ENCODE measurements around the gene CFAP221.

Gene CFAP221

DNA sequence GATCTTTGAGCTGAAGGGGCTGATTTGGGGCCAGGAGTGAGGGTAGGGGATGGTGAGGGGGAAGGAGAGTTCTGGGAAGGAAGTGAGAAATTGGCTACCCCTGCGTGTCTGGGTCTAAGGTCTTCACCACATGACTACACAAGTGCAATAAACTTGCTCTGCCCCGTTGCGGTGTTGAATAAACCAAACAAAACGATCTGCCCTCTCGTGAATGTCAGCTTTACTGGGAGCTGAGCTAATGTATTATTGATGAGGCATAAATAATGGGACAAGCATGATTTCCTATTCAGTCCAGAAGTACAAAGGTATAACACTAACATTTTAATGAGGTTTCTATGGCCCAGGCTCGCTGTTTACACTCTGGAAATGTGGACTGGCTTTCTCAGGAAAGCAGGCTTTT, 8.0 kb upstream of the CFAP221 start:
- in situ Hi-C loops (cut with MboI; ENCODE audit: low sequenced_read_pairs), result no loop called here

DNA sequence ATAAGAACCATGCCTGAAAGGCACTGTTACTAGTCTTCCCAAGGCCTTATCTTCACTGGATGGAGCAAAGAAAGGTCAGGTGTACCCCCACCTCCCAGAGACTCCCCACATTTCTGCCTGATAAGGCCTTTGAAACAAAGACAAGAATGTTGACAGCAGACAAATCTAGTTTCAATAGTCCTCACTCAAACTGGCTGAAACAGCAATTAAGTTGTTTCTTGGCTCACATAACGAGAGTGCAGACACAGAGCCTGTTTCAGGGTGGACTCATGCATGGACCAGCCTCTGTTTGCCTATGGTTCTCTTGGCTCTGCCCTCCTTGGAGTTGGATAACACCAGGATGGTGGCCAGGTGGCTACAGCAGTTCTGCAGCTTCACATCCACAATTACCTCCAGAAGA, 7.5 kb upstream of the CFAP221 start:
- in situ Hi-C loops (cut with MboI; ENCODE audit: low sequenced_read_pairs), result no loop called here

DNA sequence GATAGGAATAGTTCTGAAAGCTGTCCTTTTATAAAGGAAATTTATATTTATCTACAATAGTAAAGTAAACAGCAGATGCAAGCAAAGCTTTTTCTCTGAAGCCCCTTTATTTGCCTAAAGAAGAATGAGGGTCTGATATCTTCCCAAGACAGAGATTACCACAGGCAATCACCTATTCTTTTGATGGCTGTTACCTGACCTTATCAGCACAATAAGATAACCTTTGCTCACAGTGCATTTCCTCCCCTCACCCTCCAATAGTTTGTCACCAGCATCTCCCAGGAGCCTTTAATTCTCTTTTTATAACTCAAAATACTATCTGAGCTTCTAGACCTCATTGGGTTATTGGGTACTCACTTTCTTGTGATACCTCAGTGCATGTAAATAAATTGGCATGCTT, 6.5 kb upstream of the CFAP221 start:
- in situ Hi-C loops (cut with MboI; ENCODE audit: low sequenced_read_pairs), result no loop called here

DNA sequence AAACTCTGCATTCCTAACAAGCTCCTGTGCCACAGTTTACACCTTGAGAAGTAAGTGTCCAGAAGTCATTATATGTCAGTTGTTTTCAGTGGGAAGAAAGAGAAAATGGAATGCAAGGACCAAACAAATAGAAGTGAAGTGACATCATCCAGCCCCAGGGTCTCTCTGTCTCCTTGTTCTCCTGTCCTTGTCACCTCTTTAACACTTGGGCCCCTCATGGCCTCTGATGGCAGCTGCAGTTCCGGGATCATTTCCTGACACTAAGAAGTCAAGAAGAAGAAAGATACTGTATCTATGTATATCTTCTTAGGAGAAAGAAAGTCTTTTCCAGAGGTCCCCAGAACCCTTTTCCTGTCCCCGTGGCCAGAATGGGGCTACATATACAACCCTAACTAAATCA, 2.8 kb upstream of the CFAP221 start:
- in situ Hi-C loops (cut with MboI; ENCODE audit: low sequenced_read_pairs), result no loop called here

DNA sequence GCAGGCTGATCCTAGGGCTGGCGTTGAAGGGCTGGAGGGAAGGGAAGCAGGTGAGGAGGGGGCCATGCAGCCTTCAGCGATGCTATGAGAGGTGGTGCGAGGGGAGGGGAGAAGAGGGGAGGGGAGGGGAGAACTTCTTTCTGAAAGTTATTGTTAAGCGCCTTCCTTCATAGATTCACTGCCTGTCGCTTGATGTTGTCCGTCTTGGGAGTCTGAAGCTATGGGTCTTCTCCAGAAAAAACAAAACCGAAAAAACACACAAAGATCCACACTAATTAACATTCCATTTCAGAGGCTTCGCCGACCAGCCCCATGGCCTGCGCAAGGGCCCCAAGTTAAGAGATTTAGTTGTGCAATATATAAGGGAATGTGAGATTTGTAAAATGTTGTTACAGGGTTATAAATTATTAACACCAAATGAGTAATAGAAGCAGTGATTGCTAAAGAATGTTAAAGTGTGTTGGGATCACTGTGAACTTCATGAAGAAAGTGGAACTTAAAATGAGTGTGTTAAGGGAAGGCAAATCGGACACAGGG, 758 bp downstream of the CFAP221 start:
- in situ Hi-C loops (cut with MboI; ENCODE audit: low sequenced_read_pairs), result no loop called here

DNA sequence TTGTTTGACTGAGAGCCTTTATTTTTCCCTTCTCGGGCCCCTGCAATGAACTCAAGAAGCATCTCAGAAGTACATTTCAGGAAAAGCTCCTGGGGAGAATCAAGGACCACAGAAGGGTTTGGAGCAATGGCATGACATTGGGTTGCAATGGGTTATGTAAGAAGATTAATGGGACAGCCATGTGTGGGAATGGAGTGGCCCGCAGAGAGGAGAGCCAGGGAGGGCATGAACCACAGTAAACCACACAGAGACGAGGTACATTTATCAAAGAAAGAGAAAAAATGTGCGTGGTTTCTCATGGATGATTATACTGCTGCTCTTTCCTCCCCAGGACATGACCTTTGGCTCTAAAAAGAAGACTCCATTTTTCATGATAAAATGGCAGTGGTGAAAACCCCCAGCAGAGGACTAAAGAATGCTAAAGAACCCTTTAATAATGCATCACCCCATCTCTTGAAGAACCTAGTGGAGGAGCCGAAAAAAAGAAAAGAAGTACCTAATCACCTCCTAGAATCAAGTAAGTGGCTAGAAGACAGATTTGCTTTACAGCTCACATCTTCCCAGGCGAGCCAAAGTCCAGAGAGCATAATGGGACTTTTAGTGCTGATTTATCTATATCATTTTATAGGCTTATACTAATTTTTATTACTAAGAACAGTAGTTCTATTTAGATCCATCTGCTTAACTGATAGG, 1.7 kb downstream of the CFAP221 start:
- in situ Hi-C loops (cut with MboI; ENCODE audit: low sequenced_read_pairs), result no loop called here

DNA sequence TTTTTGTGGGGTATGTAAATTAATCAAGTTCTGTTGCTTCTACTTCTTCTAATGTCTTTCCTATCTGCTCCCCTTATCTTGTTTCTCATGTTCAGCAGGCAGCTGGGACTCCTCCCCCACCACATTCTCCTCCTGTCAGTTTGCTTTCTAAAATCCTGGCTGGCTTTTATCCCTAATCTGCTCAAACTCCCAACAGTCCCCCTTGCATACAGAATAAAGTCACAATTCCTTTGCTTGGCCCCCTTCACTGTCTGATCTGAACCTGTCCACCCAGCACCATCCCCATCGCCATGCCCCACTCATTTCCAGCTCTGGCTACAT, 2.2 kb downstream of the CFAP221 start:
- in situ Hi-C loops (cut with MboI; ENCODE audit: low sequenced_read_pairs), result no loop called here

DNA sequence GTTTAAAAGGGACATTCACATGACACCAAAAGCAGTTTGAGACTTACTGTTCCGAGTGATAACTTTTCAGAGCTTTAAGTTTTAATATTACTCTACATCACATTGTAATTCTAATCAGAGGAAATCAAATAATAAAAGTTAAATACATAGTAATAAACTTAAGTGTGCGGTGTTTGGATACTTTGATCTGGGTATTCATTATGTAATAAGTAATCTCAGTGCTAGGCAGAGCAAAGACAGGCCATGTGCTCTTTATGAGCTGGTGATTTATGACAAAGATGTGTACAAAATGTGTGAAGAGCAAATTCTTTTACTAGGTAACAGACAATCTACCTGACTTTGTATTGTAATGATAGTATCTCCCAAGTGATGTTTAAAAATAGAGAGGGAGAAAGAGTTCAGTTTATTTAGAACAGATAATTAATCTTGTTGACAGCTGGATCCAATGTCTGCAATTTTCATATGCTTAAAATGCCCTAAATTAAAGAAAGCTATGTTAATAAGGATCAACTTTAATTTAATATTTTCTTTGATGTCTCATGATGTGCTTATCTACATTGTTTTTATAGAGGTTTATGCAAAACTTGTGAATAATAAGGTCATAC, 4.4 kb downstream of the CFAP221 start:
- in situ Hi-C loops (cut with MboI; ENCODE audit: low sequenced_read_pairs), result no loop called here

DNA sequence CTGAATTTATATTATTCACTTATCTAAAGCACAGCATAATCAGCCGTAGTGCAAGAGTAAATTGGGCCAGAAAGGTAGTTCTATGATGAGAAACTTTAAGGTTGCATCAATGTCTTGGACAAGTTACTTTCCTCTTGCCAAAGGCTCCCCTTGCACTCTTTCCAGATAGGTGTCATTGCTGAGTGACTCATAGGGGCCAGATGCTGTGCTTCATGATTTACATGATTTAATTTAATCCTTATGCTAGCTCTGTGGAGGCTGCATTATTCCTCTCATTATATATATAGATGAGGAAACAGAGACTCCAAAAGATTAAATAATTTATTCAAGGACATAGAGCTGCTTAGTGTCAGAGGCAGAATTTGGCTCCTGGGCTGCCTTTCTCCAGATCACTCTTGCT, 5.0 kb downstream of the CFAP221 start:
- in situ Hi-C loops (cut with MboI; ENCODE audit: low sequenced_read_pairs), result no loop called here

DNA sequence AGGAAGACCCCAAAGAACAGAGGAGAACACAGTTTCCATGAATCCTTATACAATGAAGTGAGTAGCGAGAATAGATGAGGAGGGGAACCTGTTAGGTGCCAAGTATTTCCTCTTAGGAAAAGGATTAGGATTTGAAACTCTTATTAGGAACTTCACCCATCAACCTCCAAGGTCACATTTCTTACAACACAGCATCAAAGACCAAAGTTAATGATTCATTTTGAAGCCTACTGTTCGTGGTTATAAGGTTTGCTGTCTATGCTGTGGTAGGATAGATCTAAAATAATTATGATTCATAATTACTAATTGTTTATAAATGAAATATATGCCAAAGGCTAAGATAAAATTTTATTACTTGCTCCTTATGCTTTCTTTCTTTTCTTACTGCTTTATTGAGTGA, 6.1 kb downstream of the CFAP221 start:
- in situ Hi-C loops (cut with MboI; ENCODE audit: low sequenced_read_pairs), result no loop called here

DNA sequence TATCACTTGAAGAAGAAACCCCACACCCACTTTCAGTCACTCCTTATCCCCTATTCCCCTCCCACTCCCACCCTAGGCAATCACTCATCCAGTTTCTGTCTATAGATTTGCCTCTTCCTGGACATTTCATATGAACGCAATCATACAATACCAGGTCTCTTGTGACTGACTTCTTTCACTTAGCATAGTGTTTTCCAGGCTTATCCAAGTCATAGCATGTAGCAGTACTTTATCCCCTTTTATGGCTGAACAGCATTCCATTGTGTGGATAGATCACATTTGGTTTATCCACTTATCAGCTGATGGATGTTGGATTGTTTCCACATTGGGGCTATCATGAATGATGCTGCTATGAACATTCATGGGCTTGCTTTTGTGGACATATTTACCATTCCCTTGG, 6.6 kb downstream of the CFAP221 start:
- in situ Hi-C loops (cut with MboI; ENCODE audit: low sequenced_read_pairs), result no loop called here

DNA sequence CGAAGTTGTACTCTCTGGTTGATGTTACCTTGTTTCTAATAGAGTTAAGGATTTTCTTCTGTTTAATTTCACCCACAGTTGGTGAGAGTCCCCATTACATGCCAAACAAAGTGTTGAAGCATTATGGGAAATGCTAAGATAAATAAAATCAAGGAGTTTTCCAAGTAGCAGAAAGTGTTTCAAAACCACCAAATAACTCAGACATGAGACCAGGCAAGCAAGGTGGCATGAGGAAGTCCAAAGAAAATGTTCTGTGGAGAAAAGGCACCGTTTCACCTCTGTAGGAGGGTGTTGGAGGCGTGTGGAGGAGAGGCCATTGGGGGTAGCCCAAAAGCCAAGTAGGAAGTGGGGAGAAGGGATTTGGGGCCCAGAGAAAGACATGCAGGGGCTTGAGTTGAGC, 8.7 kb downstream of the CFAP221 start:
- in situ Hi-C loops (cut with MboI; ENCODE audit: low sequenced_read_pairs), result no loop called here

DNA sequence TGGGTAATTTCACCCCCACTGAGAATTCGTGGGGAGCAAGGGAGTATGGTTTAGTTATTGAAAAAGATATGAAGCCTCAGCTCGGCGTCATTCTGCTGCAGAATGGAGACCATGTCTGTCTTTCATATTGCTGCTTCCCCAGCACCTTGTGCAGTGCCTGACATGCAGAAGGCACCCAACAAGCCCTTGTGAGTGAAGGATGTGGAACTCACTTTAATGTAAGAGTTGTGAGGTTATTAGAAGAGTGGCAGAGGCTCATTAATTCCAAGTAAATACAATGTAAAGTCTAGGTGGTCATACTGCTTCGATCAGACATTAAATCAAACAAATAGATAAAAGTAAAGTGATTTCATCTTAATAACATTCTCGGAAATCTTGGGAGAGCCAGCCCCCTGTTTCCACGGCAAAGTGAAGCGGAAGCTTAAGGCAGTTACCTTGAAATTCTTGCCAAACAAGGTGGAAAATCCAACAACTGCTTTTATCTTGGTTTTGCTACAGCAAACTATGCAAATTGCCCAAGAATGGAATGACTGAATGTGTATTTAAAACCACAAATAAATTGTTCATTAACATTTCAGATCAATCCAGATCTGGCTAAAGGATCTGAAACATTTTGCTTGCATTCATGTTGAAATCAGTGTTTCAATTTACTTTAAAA, 9.6 kb downstream of the CFAP221 start:
- in situ Hi-C loops (cut with MboI; ENCODE audit: low sequenced_read_pairs), result no loop called here

DNA sequence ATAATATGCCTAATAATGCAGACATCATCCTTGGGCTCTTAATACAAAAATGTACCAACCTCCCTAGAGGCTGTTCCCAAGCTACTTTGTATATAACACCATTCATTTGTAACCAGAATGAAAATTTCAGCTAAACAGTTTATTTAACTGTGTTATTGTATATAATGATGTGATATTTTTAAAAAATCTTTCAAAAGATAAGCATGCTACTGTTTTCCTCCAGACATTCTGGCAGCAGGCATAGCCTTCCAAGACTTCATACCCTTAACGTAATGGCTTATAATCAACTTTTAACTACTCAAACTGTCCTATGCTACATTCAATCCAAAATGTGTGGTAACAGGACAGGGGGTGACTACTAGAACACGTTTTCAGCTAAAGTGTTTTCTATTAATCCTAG, 21.2 kb downstream of the CFAP221 start:
- in situ Hi-C loops (cut with MboI; ENCODE audit: low sequenced_read_pairs), result no loop called here

DNA sequence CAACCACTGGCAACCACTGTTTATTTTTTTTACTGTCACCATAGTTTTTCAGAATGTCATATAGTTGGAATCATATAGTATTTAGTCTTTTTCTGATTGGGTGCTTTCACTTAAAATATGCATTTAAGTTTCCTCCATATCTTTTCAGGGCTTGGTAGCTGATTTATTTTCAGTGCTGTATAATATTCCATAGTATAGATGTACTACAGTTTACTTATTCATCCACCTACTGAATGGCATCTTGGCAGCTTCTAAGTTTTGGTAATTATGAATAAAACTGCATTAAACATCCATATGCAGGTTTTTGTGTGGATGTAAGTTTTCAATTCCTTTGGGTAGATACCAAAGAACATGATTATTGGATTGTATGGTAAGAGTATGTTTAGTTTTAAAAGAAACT, 23.0 kb downstream of the CFAP221 start:
- in situ Hi-C loops (cut with MboI; ENCODE audit: low sequenced_read_pairs), result no loop called here

DNA sequence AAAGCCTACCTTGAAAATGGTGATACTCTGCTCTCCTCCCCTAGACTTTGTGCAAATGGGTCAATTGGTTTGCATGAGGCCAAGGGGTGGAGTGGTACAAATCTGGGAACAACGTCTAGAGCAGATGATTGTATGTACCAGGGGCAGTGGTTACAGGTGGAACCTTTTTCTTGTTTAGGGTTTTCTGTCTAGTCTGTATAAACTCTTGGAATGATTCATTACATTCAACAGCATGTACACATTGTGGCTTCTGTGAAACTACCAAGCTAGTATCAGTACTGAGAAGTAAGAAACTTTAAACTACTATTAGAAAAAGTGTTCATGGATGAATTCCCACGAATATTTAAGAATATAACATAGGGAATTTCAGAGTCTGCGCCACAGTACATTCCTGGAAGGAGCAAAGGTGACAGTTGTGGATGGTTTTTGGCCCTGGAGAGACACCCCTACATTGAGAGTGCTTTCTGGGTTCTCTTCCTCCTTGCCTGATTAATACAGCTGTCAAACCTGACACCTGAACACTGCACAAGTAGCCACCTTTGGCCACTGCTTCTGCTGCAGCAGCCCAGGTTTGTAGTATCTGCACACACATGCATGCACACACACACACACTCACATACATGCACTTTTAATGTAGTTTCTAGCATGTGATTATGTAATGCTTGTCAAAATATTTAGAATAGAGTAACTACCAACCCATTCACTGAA, 30.0 kb downstream of the CFAP221 start:
- in situ Hi-C loops (cut with MboI; ENCODE audit: low sequenced_read_pairs), result no loop called here

DNA sequence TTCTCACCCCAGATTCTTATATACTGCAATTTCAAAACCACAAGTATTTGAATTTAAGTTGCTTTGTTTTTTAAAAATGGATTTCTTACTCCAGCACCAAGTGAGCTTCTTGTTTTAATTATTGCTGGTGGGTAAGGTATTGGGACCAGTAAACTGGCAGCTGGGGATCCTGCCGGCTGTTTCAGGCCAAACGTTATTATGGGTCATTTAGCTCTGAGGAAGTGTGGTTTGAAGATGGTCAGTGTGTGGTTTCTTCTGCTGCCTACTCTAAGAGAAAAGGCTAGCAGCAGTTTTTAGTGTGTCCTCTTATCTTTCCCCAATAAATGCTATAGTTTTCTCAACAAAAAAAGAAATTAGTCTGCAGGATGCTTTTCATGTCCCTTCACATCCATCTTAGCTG, 30.6 kb downstream of the CFAP221 start:
- in situ Hi-C loops (cut with MboI; ENCODE audit: low sequenced_read_pairs), result no loop called here

DNA sequence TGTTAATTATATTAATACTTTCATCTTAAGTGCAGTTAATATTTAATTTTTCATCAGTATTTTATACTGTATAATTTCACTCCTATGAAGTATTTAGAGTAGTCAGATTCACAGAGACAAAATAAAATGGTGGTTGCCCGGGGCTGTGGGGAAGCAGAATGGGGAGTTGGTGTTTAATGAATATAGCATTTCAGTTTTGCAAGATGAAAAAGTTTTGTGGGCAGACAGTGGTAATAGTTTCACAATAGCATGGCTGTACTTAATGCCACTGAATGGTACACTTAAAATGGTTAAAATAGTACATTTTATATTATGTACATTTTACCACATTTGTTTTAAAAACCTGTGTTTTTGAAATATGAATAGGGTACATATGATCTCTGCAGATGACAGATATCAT, 31.2 kb downstream of the CFAP221 start:
- in situ Hi-C loops (cut with MboI; ENCODE audit: low sequenced_read_pairs), result no loop called here

DNA sequence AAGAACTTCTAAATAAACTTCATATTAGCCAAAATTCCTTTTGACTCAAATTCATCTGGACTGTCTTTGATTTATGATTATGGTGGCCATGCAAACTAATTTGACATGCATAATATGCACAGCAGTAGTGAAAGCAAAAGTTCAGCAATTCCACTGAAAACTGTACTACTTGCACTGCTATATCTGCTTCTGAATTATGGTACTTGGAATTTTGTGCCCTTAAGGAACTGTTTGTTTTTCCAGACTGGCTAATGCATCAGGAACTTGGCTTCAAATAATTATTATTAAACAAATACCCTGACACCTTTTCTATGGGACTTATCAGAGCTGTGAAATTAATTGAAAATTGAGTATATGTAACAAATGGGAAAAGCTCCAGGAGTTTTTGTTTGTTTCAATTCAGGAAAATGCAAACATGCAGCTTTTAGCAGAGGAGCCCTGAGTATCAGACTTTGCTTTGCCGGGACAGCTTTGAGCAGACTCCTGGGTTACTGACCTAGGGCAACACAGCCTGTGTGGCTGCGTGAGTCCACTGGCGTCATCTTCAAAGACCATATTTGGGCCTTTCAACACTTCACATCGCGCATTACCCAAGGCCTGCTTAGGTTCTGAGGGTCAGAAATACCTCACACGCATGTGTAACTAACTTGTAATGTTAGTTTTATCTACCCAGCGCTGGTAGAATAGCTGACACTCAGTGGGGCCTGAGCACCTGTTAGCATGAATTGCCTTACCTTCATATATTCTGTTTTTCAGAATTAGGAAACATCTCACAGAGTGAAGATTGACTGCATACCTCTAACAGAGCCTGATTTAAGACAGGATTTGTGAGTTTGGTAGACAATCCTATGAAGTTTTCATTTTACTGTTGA, 35.4 kb downstream of the CFAP221 start:
- in situ Hi-C loops (cut with MboI; ENCODE audit: low sequenced_read_pairs), result no loop called here

DNA sequence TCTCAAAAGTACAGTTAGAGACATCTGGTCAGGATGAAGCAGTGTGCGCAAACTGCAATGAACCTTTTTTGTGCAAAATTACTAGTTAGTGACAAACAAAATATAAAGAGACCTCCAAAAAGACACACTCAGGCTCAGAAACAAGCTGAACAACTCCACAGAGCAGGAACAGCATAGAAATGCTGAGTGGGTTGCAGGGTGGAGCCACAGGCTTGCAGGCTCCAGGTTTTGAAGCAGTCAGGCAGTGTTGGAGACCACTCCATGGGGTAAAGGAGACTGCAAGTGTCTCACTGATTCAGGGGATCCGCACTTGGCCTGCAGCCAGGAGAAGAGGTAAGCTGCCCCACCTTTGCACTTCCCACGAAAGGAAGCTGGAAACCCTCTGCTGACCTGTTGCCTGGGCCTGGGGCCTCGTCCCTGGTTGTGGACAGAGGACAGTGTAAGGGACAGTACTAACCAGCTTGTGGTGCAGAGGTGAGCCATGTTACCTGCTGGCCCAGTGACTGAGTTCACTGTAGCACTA, 36.4 kb downstream of the CFAP221 start:
- in situ Hi-C loops (cut with MboI; ENCODE audit: low sequenced_read_pairs), result no loop called here

DNA sequence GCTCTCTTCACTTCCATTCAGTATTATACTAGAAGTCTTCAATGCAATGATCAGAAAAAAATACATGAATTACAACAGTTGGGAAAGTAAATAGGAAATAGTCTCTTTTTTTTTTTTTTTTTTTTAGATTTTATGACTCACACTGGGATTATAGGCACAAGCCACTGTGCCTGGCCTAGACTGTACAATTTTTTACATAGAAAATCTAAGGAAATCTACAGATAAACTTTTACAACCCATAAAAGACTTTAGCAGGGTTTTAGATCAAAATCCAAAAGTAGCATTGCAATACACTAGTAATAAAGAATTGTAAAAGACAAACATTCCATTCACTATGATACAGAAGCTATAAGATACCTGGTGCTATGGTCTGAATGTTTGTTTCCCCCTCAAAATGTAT, 39.0 kb downstream of the CFAP221 start:
- in situ Hi-C loops (cut with MboI; ENCODE audit: low sequenced_read_pairs), result no loop called here
